ENCODE data around the gene ADCY3. TPM values are rescaled to one million over a fixed set of nuclear protein-coding genes. Genes with fewer than 3 reads are reported as not detected.

Gene ADCY3
- total RNA-seq, 1 donor from 2014 or later: 22.5 TPM

GRCh38 chr2:24903161-24904103 is 16.6 kb downstream of the ADCY3 start:
- no peak for DNase-seq

- no peak for DNase-seq
Measured at GRCh38 chr2:24899361-24899910, 20.6 kb downstream of the ADCY3 start.

GRCh38 chr2:24898122-24899109 is 21.6 kb downstream of the ADCY3 start:
- no peak for DNase-seq

- no peak for DNase-seq
Measured at GRCh38 chr2:24894750-24895149, 25.3 kb downstream of the ADCY3 start.

GRCh38 chr2:24893934-24894333 is 26.1 kb downstream of the ADCY3 start:
- no peak for DNase-seq

GRCh38 chr2:24892928-24893327 is 27.1 kb downstream of the ADCY3 start:
- no peak for DNase-seq

GRCh38 chr2:24891201-24891600 is 28.8 kb downstream of the ADCY3 start:
- DNase-seq: no peak

GRCh38 chr2:24889221-24889620 is 30.8 kb downstream of the ADCY3 start:
- DNase-seq: no peak

- no peak for DNase-seq
Measured at GRCh38 chr2:24888177-24888576, 31.9 kb downstream of the ADCY3 start.

GRCh38 chr2:24887307-24887874 is 32.6 kb downstream of the ADCY3 start:
- no peak for DNase-seq

GRCh38 chr2:24886691-24887304 is 33.2 kb downstream of the ADCY3 start:
- no peak for DNase-seq

GRCh38 chr2:24886126-24886501 is 33.9 kb downstream of the ADCY3 start:
- DNase-seq: no peak

- no peak for DNase-seq
Measured at GRCh38 chr2:24885221-24886125, 34.6 kb downstream of the ADCY3 start.

- no peak for DNase-seq
Measured at GRCh38 chr2:24883946-24884345, 36.1 kb downstream of the ADCY3 start.

GRCh38 chr2:24881623-24882022 is 38.4 kb downstream of the ADCY3 start:
- no peak for DNase-seq

GRCh38 chr2:24881158-24881557 is 38.9 kb downstream of the ADCY3 start:
- no peak for DNase-seq

- DNase-seq: no peak
Measured at GRCh38 chr2:24878341-24878740, 41.7 kb downstream of the ADCY3 start.

- no peak for DNase-seq
Measured at GRCh38 chr2:24877646-24878045, 42.4 kb downstream of the ADCY3 start.

GRCh38 chr2:24877067-24877466 is 43.0 kb downstream of the ADCY3 start:
- DNase-seq: no peak

GRCh38 chr2:24875901-24876300 is 44.1 kb downstream of the ADCY3 start:
- DNase-seq: no peak

- DNase-seq: no peak
Measured at GRCh38 chr2:24875272-24875671, 44.8 kb downstream of the ADCY3 start.
